Measurements from ENCODE around the gene RHOD.
A peak's percentile ranks its signal among the peaks of the same experiment; 100 is the strongest.

The RHOD gene

GRCh38 chr11:67117176-67117575 lies 60.5 kb downstream of the RHOD start:
- DNase-seq (ENCODE audit: low read depth in 2 of 2), result no peak

- no peak for DNase-seq (ENCODE audit: low read depth in 2 of 2)
These were observed 61.1 kb downstream of the RHOD start for GRCh38 chr11:67117672-67118180.

DNA sequence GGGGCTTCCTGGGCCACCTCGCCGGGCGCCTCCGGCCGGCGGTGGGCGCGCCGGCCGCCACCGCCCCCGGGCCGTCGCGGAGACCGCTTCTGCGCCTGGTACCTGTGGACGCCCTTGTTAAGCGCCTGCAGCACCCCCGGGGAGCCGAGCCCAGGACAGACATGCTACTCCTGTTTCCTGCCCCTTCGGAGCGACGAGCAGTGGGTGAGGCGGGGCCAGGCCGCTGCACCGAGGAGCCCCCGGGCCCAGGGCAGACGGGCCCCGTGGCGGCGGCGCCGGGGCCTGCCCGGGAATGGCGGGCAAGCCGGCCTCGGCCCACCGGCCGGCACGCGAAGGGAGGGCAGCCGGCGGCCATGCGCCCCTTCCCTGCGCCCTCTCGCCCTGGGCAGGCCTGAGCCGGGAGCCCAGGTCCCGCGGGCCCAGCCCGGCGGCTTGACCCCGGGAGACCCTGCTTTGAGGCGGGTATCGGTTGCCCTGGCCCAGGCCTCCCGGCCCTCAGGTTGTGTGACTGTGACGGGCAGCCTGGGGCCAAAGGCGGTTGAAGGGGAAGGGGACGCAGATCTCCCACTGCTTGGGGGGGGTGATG lies 61.6 kb downstream of the RHOD start:
- DNase-seq (ENCODE audit: low read depth in 2 of 2), result no peak

DNA sequence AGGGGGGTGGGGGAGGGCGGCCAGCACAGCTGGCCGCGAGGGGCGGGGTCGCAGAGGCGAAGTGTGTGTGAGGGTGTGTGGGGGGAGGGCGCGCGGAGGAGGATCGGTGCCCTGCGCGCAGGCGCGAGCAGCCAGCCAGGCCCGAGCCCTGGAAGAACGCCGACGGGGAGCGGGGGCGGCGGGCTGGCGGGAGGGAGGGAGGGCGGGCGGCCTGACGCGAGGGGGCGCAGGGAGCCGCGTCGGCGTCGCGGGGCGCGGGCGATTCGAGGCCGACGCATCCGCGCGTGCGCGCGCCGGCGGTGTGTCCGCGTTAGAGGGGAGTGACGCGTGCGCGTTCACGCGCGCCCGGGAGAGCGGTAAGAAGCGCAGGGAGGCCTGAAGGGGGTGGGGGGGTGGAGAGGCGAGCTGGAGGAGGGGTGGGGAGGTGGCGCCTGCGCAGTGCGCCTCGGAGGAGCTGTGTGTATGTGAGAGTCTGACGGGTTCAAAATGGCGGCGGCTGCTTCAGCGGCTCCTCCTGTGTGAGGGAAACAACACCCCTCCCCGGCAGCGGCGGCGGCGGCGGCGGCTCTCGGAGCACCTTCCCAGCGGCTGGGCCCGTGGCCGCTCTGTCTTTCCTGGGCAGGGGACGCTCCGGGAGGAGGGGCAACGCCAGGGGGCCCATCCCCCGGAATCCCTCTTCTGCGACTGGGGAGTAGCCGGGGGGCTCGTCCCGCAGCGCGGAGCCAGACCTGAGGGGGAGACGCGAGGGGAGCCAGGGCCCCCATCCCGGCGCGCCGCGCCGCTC lies 62.3 kb downstream of the RHOD start, which contains the start of gene KDM2A:
Gene KDM2A (plus strand): TSS at position 463 of the 784 bp plus-strand sequence. CDS start 2,054 bp downstream, outside the sequence.
- DNase-seq (ENCODE audit: low read depth in 2 of 2), result peak; percentile 96 to 97

GRCh38 chr11:67119585-67120391 lies 63.1 kb downstream of the RHOD start:
- DNase-seq (ENCODE audit: low read depth in 2 of 2), result no peak

- no peak for DNase-seq (ENCODE audit: low read depth in 2 of 2)
These were observed 63.8 kb downstream of the RHOD start for GRCh38 chr11:67120456-67120855.

DNA sequence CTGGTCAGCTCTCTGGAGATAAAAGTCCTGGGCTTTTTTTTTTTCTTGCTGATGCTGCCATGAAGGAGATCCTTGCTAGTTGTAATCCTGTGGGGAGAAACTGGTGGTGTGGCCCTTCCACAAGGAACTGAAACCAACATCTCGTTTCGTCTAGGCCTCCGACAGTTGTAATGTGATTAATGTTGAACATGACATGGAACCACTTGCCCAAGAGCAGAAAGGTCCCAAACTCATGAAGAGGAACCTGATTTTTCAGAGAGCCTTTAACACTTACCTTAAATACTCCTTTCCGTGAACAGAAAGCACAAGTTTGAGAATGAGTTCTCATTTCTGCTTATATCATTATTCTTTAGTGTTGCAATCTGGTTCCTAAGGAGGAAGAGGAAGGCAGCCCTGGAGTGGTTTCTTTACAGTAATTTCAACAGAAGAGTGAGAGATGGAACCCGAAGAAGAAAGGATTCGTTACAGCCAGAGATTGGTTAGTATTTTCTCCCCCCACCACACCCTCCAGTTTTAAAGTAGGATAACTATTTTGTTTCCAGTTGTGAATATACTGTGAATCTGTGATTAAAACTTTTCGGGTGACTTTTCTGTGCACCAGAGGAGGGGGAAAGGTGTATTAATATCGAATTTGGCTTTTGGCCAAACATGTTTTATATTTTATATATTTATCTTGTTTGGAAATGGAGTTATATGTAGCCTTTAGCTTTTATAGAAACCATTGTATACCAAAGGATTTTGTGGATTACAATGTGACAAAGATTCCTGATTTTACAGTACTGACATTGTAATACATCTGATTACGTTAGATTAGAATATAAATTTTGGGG lies 64.4 kb downstream of the RHOD start:
- no peak for DNase-seq (ENCODE audit: low read depth in 2 of 2)
